ENCODE data around the gene STX1B.

- TF ChIP-seq CBFB (CRISPR knock-in tag; IDR thresholded peaks at IDR 0.05; ENCODE audit: low read depth), result no peak
- no peak for TF ChIP-seq CTCF (IDR thresholded peaks at IDR 0.05)
- no peak; the same call in 1 of the 2 replicates for TF ChIP-seq MYBL2 (CRISPR knock-in tag; IDR thresholded peaks at IDR 0.05)
- no peak for TF ChIP-seq USF2 (CRISPR knock-in tag; IDR thresholded peaks at IDR 0.05)
- TF ChIP-seq EMX1 (CRISPR knock-in tag; IDR thresholded peaks at IDR 0.05), result no peak
- no peak for TF ChIP-seq E2F5 (CRISPR knock-in tag; IDR thresholded peaks at IDR 0.05)
- TF ChIP-seq NR2C2 (CRISPR knock-in tag; IDR thresholded peaks at IDR 0.05), result no peak
- TF ChIP-seq TP53 (CRISPR knock-in tag; IDR thresholded peaks at IDR 0.05), result 0 out of 2 replicates have a peak, but pooled peaks have one; percentile 24
- TF ChIP-seq MAX (CRISPR knock-in tag; IDR thresholded peaks at IDR 0.05), result no peak
- TF ChIP-seq SP1 (CRISPR knock-in tag; conservative IDR thresholded peaks at IDR 0.05), result peak; percentile 67
- TF ChIP-seq RELA (CRISPR knock-in tag; IDR thresholded peaks at IDR 0.05; ENCODE audit: borderline replicate concordance), result no peak
- no peak for TF ChIP-seq ESRRA (CRISPR knock-in tag; IDR thresholded peaks at IDR 0.05; ENCODE audit: borderline replicate concordance)
- no peak for TF ChIP-seq NR3C1 (CRISPR knock-in tag; conservative IDR thresholded peaks at IDR 0.05; ENCODE audit: low read depth)
- TF ChIP-seq CREB1 (CRISPR knock-in tag; IDR thresholded peaks at IDR 0.05), result no peak
Measured at GRCh38 chr16:30996985-30997724, 13.3 kb downstream of the STX1B start.

Measured in WTC11 (cell line).